Astrocyte (in vitro differentiated cells and primary cell): ENCODE data around the gene CHSY1.

Experiments
- EZH2 ChIP-seq: IDR thresholded peaks from 2 replicates; pipeline ENCODE4 v1.6.1; 2012; ENCODE audit warnings: mild to moderate bottlenecking, low read length, inconsistent platforms; ENCODE audit not compliant: insufficient read depth
- TF ChIP-seq, protein P1 (sequence below): IDR thresholded peaks from 2 replicates; pipeline ENCODE4 v1.5.1; 2011; ENCODE audit warnings: low read depth, mild to moderate bottlenecking, inconsistent platforms, low read length, moderate library complexity; ENCODE audit not compliant: insufficient read depth

DNA sequence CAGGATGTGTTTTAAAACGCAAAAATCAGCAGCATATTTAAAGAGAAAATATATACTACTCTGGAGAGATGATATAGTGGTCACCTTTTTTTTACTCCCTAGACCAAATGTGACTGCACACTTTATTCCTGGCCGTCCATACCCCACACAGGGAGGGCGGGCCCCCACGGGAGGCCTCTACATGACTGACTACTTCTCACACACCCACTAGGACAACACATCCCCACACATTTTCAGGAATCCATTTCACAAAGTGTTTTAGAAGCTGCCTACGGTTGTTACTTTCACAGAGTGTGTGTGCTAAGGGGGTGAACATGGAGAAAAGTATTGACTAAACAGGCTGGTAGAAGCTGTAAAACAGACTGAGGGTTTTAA, 67.9 kb downstream of the CHSY1 start:
- TF ChIP-seq, protein P1, sequence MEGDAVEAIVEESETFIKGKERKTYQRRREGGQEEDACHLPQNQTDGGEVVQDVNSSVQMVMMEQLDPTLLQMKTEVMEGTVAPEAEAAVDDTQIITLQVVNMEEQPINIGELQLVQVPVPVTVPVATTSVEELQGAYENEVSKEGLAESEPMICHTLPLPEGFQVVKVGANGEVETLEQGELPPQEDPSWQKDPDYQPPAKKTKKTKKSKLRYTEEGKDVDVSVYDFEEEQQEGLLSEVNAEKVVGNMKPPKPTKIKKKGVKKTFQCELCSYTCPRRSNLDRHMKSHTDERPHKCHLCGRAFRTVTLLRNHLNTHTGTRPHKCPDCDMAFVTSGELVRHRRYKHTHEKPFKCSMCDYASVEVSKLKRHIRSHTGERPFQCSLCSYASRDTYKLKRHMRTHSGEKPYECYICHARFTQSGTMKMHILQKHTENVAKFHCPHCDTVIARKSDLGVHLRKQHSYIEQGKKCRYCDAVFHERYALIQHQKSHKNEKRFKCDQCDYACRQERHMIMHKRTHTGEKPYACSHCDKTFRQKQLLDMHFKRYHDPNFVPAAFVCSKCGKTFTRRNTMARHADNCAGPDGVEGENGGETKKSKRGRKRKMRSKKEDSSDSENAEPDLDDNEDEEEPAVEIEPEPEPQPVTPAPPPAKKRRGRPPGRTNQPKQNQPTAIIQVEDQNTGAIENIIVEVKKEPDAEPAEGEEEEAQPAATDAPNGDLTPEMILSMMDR: no peak
- TF ChIP-seq EZH2: no peak
